GM12878 (cell line): ENCODE results near the gene ANP32A. TPM values are rescaled to one million over a fixed set of nuclear protein-coding genes. Genes with fewer than 3 reads are reported as not detected.

Experiments
- ATAC-seq: fragments of 200-7000 bp; cut with Tn5 transposase; 3 replicates; pipeline ENCODE4 v1.9.1; 2020; ENCODE audit warnings: mild to moderate bottlenecking, moderate library complexity
- BruUV-seq: library from RNA; stranded (reverse); fragments of 400-500 nt; replicated peaks from 2 replicates; lab custom pipeline; 2021; lab: Mats Ljungman, UMichigan
- CTCF ChIA-PET: fragments of 300-600 bp; sonication (Branson Sonifier 250); formaldehyde crosslinking; extraction: SDS; loops from one replicate; lab custom pipeline; 2021; ENCODE audit warnings: inconsistent platforms; lab: Yijun Ruan, JAX
- POLR2A ChIA-PET: fragments of 350-600 bp; formaldehyde crosslinking; extraction: SDS; loops from one replicate; lab custom pipeline; 2021; ENCODE audit warnings: inconsistent platforms; lab: Charles Lee
- RAD21 ChIA-PET: fragments of 300-600 bp; sonication (Branson Sonifier 250); formaldehyde crosslinking; loops from one replicate; lab custom pipeline; 2023; ENCODE audit warnings: antibody characterized with exemption; ENCODE audit not compliant: unreplicated experiment; lab: Charles Lee
- SMC1A ChIA-PET: fragments of 300-600 bp; sonication (Branson Sonifier 250); formaldehyde crosslinking; loops from one replicate; lab custom pipeline; 2023; ENCODE audit not compliant: unreplicated experiment, uncharacterized antibody; lab: Charles Lee
- DNase-seq: peaks from one replicate; pipeline ENCODE4 v3.0.0-alpha.2; 2011; ENCODE audit warnings: low read depth, low spot score
- FAIRE-seq: peaks from 3 replicates; lab custom pipeline; 2011; peaks lifted over from hg19 to GRCh38; lab: Jason Lieb, UNC
- H2AFZ ChIP-seq: 2 replicates; pipeline ENCODE4 v1.6.0; 2011; ENCODE audit warnings: low read depth, low read length, control low read depth; ENCODE audit not compliant: control insufficient read depth
- H3K27ac ChIP-seq: 2 replicates; pipeline ENCODE4 v1.5.1; 2011; ENCODE audit warnings: control low read depth; ENCODE audit not compliant: control insufficient read depth, insufficient read depth
- H3K27me3 ChIP-seq, 2 experiments: replicated peaks in 1 of 2; 2 replicates each; pipeline versions ENCODE4 v1.6.0 to v1.6.1; 2011; ENCODE audit warnings: low read length in 1 of 2; ENCODE audit not compliant: control insufficient read depth in 2 of 2, insufficient read depth in 2 of 2
- H3K36me3 ChIP-seq, 2 experiments: 2 replicates each; pipeline ENCODE4 v1.5.1; 2011; ENCODE audit warnings: low read length in 1 of 2; ENCODE audit not compliant: control insufficient read depth in 2 of 2, insufficient read depth in 2 of 2
- H3K4me1 ChIP-seq: 2 replicates; pipeline ENCODE4 v1.6.1; 2011; ENCODE audit warnings: mild to moderate bottlenecking, low read length, moderate library complexity, mixed read lengths; ENCODE audit not compliant: control insufficient read depth, insufficient read depth
- H3K4me2 ChIP-seq: 2 replicates; pipeline ENCODE4 v1.6.0; 2011; ENCODE audit warnings: control low read depth; ENCODE audit not compliant: control insufficient read depth, insufficient read depth
- H3K4me3 ChIP-seq: fragments of 200-600 bp; sonication (generic); 2 replicates; pipeline ENCODE4 v1.5.1; 2016
- H3K79me2 ChIP-seq: 2 replicates; pipeline ENCODE4 v1.6.0; 2011; ENCODE audit warnings: low read length; ENCODE audit not compliant: control insufficient read depth, insufficient read depth
- H3K9ac ChIP-seq: 2 replicates; pipeline ENCODE4 v1.8.0; 2011; ENCODE audit warnings: low read length, control low read depth, mixed read lengths; ENCODE audit not compliant: control insufficient read depth, insufficient read depth
- H3K9me3 ChIP-seq: replicated peaks from 3 replicates; pipeline ENCODE4 v1.5.1; 2011; ENCODE audit warnings: mild to moderate bottlenecking, low read length; ENCODE audit not compliant: control insufficient read depth, insufficient read depth
- H4K20me1 ChIP-seq: 2 replicates; pipeline ENCODE4 v1.6.0; 2011; ENCODE audit not compliant: control insufficient read depth, insufficient read depth
- BCLAF1 ChIP-seq: fragments of 450-650 bp; IDR thresholded peaks from 2 replicates; pipeline ENCODE4 v1.6.1; 2017; ENCODE audit warnings: antibody characterized with exemption, mild to moderate bottlenecking, moderate library complexity
- BMI1 ChIP-seq: fragments of 450-650 bp; IDR thresholded peaks from 2 replicates; pipeline ENCODE4 v1.6.1; 2016; ENCODE audit warnings: mild to moderate bottlenecking, moderate library complexity, borderline replicate concordance
- CEBPB ChIP-seq, 2 experiments: fragments of 150-350 bp in 1 of 2; IDR thresholded peaks; 2 replicates each; pipeline ENCODE4 v1.6.1; 2012 to 2014; ENCODE audit warnings: low read depth in 2 of 2, low read length in 2 of 2, borderline replicate concordance in 1 of 2, inconsistent platforms in 1 of 2
- EED ChIP-seq: sonication (generic); IDR thresholded peaks from 2 replicates; pipeline ENCODE4 v1.6.1; 2016; ENCODE audit warnings: antibody characterized with exemption, low read depth
- HDAC2 ChIP-seq: fragments of 200-600 bp; sonication (generic); IDR thresholded peaks from 2 replicates; pipeline ENCODE4 v1.6.1; 2017
- MAX ChIP-seq: IDR thresholded peaks from 2 replicates; pipeline ENCODE4 v1.6.1; 2012; ENCODE audit warnings: low read depth, low read length, improper control_type of control experiment
- MEF2A ChIP-seq: IDR thresholded peaks from 2 replicates; pipeline ENCODE4 v1.6.1; 2011; ENCODE audit warnings: low read depth, mild to moderate bottlenecking, low read length, moderate library complexity; ENCODE audit not compliant: insufficient read depth
- NFXL1 ChIP-seq: fragments of 450-650 bp; IDR thresholded peaks from 2 replicates; pipeline ENCODE4 v1.6.1; 2017; ENCODE audit warnings: antibody characterized with exemption, mild to moderate bottlenecking, borderline replicate concordance
- POLR2AphosphoS2 ChIP-seq: IDR thresholded peaks from 2 replicates; pipeline ENCODE4 v1.6.1; 2011; ENCODE audit warnings: low read depth, mild to moderate bottlenecking, low read length, improper control_type of control experiment, moderate library complexity
- ZBTB11 ChIP-seq: fragments of 450-650 bp; formaldehyde crosslinking; IDR thresholded peaks from 2 replicates; pipeline ENCODE4 v1.5.0; 2022; ENCODE audit warnings: mild to moderate bottlenecking, missing genetic modification characterization
- ZNF622 ChIP-seq: fragments of 450-650 bp; IDR thresholded peaks from 2 replicates; pipeline ENCODE4 v1.6.1; 2017; ENCODE audit warnings: mild to moderate bottlenecking, inconsistent platforms
- WGBS: methylation state at CpG from one replicate; pipeline ENCODE4 v1.1.6; 2016; ENCODE audit warnings: low lambda C conversion rate; ENCODE audit not compliant: insufficient replicate concordance, insufficient coverage; ENCODE audit errors: missing lambda C conversion rate; 5-methylcytosine and 5-hydroxymethylcytosine counted together
- in situ Hi-C: fragments of 300-500 bp; cut with MboI; formaldehyde crosslinking; loops from 9 replicates; pipeline ENCODE4 v1.14.3; 2018; ENCODE audit warnings: mixed read lengths
- intact Hi-C: fragments of 100-400 bp; cut with micrococcal nuclease; formaldehyde crosslinking; loops from one replicate; pipeline ENCODE4 v1.14.2; 2022; ENCODE audit not compliant: unreplicated experiment
- polyA plus RNA-seq, 11 experiments: library from polyadenylated mRNA; depleted of rRNA in 4 of 11; unstranded in 6 of 11; stranded (reverse) in 5 of 11; fragments of >200 nt; fragmentation: Nextera tagmentation in 4 of 11; fragmentation: Illumina TruSeq in 1 of 11; extraction: Ambion mirVana in 4 of 11; extraction: Trizol in 1 of 11; gene quantifications; 1 replicate in 1 of 11; 2 replicates in 10 of 11; pipeline versions ENCODE4 v1.2.1 to v1.2.3, GENCODE V29; 2011 to 2016; ENCODE audit warnings: inconsistent platforms in 2 of 11, missing spikeins in 2 of 11, low read depth in 1 of 11
- total RNA-seq, 4 experiments: library from RNA; depleted of rRNA in 3 of 4; stranded (reverse); fragments of >200 nt in 3 of 4; fragmentation: Illumina TruSeq in 1 of 4; extraction: Trizol in 1 of 4; gene quantifications; 2 replicates each; pipeline versions ENCODE4 v1.2.1 to v1.2.3, GENCODE V29; 2013 to 2021
- TF ChIP-seq, protein P1 (sequence below): fragments of 150-350 bp; IDR thresholded peaks from 2 replicates; pipeline ENCODE4 v1.6.1; 2014; ENCODE audit warnings: mild to moderate bottlenecking, low read depth, low read length
- TF ChIP-seq, protein P2 (sequence below): IDR thresholded peaks from 2 replicates; pipeline ENCODE4 v1.6.1; 2012; ENCODE audit warnings: low read depth, low read length, improper control_type of control experiment

ANP32A gene
- total and polyA plus RNA-seq, 10 of the 15 experiments (the other 5 are each of a cell fraction or from before 2014, with no cell fraction given): 29.6 to 666 (median 234) TPM

DNA sequence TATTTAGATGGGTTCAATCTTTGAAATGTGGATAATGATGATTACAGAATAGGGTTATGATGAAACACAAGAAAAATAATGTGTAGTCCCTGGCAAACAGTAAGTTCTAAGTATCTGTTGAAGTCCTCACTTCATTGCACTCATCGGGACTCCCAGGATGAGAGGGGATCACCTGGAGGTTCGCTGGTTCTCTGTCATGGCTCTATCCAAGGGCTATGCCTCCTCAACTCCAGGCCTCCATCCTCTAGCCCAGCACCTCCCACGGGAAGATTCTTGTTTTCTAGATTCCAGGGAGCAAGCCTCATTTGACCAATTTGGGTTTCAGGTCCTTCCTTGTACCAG, 45.5 kb downstream of the ANP32A start (continued):
- TF ChIP-seq ZBTB11: no peak
- no peak for TF ChIP-seq BMI1

DNA sequence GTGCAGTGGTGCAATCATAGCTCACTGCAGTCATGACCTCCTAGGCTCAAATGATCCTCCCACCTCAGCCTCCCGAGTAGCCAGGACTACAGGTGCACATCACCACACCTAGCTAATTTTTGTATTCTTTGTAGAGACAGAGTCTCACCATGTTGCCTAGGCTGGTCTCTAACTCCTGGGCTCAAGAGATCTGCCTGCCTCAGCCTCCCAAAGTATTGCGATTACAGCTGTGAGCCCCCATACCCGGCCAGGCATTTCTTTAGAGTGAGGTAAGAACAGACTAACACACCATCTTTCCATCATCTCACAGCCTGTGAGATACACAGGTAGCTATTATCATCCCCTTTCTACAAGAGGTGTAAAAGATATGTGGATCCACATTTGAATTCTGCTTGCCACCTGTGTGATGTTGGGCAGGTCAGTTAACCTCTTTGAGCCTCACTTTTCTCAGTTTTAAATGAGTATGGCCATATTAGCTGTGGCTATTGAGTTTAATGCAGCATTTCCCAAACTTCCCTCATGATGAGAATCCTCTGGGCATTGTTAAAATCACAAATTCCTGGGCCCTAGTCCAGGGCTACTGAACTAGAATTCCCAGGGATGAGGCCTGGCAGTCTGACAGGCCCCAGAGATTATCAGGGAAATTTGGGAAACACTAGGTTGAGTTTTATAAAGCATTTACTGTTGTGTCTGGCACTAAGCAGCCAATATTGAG, 46.0 kb downstream of the ANP32A start:
- Histone ChIP-seq H3K9ac (no peak overlapping the region), H3K79me2 (no peaks in the 10 kb centered on the region), H3K27ac (no peak overlapping the region), H3K4me1 (no peaks in the 10 kb centered on the region), H3K36me3 (peaks cover 3 to 12% of the 10 kb centered on the region in 2 experiments; a peak in 2 of 4 replicates), H3K4me3 (no peak overlapping the region), H2AFZ (no peak overlapping the region), H3K4me2 (no peak overlapping the region), H3K27me3 (no peaks in the 10 kb centered on the region), H3K9me3 (no peaks in the 10 kb centered on the region; the same call in 2 of the 3 replicates), H4K20me1 (no peaks in the 10 kb centered on the region)
- no peak for DNase-seq
- no peak for ATAC-seq
- ChIA-PET SMC1A (no interaction called here), POLR2A (no interaction called here), CTCF (interaction anchor here (1.1 kb wide), 1 partner anchor 9 kb away, joined by 4 read pairs; no protein-coding TSS in a partner anchor), RAD21 (no interaction called here)
- WGBS: 98% methylated on average over 3 of the region's 3 CpGs
- no TSS peak for BruUV-seq
- in situ Hi-C loops (no loop called here), intact Hi-C loops (no loop called here)
- TF ChIP-seq MAX (no peak), ZNF622 (no peak), HDAC2 (no peak), MEF2A (no peak), POLR2AphosphoS2 (no peak), BCLAF1 (no peak), EED (no peak), CEBPB (IDR thresholded peaks at IDR 0.05; ENCODE audit: borderline replicate concordance in 1 of 2, low read depth in 2 of 2, low read length in 2 of 2) (no peak), NFXL1 (no peak)
- TF ChIP-seq, protein P1, sequence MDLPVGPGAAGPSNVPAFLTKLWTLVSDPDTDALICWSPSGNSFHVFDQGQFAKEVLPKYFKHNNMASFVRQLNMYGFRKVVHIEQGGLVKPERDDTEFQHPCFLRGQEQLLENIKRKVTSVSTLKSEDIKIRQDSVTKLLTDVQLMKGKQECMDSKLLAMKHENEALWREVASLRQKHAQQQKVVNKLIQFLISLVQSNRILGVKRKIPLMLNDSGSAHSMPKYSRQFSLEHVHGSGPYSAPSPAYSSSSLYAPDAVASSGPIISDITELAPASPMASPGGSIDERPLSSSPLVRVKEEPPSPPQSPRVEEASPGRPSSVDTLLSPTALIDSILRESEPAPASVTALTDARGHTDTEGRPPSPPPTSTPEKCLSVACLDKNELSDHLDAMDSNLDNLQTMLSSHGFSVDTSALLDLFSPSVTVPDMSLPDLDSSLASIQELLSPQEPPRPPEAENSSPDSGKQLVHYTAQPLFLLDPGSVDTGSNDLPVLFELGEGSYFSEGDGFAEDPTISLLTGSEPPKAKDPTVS: no peak
- TF ChIP-seq, protein P2, sequence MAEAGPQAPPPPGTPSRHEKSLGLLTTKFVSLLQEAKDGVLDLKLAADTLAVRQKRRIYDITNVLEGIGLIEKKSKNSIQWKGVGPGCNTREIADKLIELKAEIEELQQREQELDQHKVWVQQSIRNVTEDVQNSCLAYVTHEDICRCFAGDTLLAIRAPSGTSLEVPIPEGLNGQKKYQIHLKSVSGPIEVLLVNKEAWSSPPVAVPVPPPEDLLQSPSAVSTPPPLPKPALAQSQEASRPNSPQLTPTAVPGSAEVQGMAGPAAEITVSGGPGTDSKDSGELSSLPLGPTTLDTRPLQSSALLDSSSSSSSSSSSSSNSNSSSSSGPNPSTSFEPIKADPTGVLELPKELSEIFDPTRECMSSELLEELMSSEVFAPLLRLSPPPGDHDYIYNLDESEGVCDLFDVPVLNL: no peak
- FAIRE-seq: no peak
